Sciatic nerve (tissue), 2 donors: ENCODE data around the gene LSS. TPM values are rescaled to one million over a fixed set of nuclear protein-coding genes. Genes with fewer than 3 reads are reported as not detected.
A peak's percentile ranks its signal among the peaks of the same experiment; 100 is the strongest.
"Not testable (repeated sequence)": the region's sequence is repeated elsewhere in the genome, so short reads cannot be mapped to it uniquely, and the experiment has no call there.

ENCODE experiments used
- ATAC-seq: fragments of 200-7000 bp; cut with Tn5 transposase; one replicate; pipeline ENCODE4 v1.9.1; 2020; ENCODE audit warnings: mild to moderate bottlenecking, moderate library complexity
- DNase-seq: peaks from one replicate; pipeline ENCODE4 v3.0.0-alpha.2; 2020; ENCODE audit warnings: low spot score
- intact Hi-C: fragments of 100-400 bp; cut with DNase I; formaldehyde crosslinking; loops from one replicate; pipeline ENCODE4 v1.14.2; 2022
- total RNA-seq: library from RNA; stranded (reverse); fragmentation: NEBNext Ultra II Directional; extraction: Animal tissue kit (Norgen Biotek cat#: 25700); gene quantifications from one replicate; pipeline ENCODE4 v1.2.1, GENCODE V29; 2021
- donor health status: DM: no; HTN: no; CAD: no.
- donor health status: DM: no; HTN: no; CAD: no.

LSS gene
- total RNA-seq, 1 donor from 2014 or later: 111 TPM

DNA sequence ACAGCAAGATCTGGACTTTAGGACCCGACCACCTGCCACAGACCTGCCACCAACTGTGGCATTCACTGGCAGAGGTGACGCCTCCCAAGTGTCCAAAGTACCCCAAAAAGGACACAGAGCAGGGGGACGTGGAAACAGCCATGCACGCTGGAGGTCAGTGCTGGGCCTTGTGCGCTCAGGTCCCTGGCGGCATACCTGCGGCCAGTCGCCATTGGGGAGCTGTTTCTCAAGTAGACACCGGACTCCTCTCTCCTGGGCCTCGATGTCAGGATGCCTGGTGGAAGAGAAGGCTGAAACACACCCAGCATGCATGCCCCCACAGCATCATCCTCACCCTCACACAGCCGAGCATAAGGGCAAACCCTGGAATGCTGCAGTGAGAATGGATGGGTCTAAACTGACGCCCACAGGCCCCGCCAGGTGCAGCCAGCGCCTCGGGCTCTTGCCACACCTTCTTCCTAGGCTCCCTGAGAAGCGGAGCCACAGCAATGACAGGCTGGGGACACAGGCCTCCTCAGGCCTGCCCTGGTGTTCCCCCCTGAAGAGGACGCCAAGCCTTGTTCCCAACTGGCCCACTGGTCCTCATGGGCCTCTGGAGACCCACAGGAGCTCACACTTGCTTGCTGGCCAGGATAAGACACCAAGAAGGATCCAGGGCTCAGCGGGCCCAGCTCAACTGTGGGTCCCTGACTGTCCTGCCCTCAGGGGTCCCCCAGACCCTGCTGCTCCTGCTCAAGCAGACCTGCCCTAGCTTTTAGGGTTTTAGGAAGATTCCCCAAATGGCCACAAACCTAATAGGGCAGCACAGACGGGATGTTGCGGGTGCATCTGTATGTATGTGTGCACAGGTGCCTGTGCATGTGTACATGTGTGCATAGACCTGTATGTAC lies 36.6 kb downstream of the LSS start:
- no peak for ATAC-seq
- DNase-seq: peak; percentile 56
- intact Hi-C loops: no loop called here

GRCh38 chr21:46191257-46191685 lies 37.3 kb downstream of the LSS start:
- ATAC-seq (peak; percentile 33), DNase-seq (peak; percentile 47)
- intact Hi-C loops: no loop called here

GRCh38 chr21:46190491-46191131 lies 38.0 kb downstream of the LSS start:
- DNase-seq (peak; percentile 48), ATAC-seq (no peak)
- intact Hi-C loops: no loop called here

GRCh38 chr21:46189959-46190490 lies 38.5 kb downstream of the LSS start:
- intact Hi-C loops: no loop called here
- DNase-seq (no peak), ATAC-seq (no peak)

DNA sequence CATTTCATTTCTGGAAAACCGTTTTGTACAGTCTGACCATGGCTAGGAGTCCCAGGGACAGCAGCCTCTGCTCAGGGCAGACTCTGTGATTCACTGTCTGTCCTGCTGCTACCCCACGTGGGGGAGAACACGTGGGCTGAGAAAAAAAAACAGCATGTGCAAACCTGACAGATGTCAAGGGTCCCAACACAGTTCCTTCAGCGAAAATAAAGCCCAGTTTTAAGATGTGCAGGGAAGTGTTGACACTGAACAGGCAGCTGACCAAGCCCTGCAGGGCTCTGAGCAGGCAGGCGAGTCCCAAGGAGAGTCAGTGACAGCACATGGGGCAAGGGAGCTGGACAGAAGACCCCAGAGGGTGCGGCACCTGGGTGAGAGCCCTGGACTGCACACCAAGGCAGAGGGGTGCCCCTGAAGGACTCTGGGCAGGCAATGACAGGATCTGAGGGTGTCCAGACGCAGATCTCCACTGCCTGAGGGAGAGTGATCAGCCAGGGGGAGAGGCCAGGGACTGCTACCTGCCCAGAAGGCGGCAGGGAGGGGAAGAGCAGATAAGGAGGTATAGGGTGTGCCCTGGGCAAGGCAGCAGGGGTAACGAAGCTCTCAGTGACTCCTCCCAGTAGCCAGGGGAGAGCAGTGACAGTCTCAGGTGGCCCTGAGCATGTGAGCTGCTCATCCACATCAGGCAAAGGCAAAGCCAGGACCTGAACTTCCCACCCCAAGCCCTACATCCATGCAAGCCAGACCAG lies 39.2 kb downstream of the LSS start:
- intact Hi-C loops: no loop called here
- ATAC-seq: no peak

GRCh38 chr21:46188226-46189212 lies 40.1 kb downstream of the LSS start:
- DNase-seq (no peak), ATAC-seq (no peak)
- intact Hi-C loops: no loop called here

More for the DNA sequence above, 39.2 kb downstream of the LSS start:
- peak; percentile 46 for DNase-seq

DNA sequence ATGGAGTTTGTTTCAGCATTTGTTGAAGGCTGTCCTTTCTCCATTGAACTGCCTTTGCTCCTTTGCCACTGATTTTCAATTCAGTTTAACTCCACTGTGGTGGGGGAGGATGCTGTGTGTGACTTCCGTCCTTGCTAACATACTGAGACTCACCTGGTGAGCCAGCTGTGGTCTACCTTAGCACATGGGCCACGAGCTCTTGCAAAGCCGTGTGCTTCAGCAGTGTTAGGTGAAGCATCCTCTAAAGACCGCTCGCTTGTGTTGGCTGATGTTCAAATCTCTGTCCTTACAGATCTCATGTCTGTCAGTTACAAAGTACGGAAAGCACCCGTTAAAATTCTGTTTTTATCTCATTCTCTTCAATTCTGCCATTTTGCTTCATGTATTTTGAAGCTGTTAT lies 40.8 kb downstream of the LSS start:
- intact Hi-C loops: no loop called here
- ATAC-seq (no peak), DNase-seq (no peak)

- intact Hi-C loops: no loop called here
- DNase-seq: no peak
- ATAC-seq: no peak
These were observed 41.3 kb downstream of the LSS start for GRCh38 chr21:46187261-46187660.

GRCh38 chr21:46185716-46186115 lies 42.9 kb downstream of the LSS start:
- intact Hi-C loops: no loop called here
- no peak for ATAC-seq
- no peak for DNase-seq

DNA sequence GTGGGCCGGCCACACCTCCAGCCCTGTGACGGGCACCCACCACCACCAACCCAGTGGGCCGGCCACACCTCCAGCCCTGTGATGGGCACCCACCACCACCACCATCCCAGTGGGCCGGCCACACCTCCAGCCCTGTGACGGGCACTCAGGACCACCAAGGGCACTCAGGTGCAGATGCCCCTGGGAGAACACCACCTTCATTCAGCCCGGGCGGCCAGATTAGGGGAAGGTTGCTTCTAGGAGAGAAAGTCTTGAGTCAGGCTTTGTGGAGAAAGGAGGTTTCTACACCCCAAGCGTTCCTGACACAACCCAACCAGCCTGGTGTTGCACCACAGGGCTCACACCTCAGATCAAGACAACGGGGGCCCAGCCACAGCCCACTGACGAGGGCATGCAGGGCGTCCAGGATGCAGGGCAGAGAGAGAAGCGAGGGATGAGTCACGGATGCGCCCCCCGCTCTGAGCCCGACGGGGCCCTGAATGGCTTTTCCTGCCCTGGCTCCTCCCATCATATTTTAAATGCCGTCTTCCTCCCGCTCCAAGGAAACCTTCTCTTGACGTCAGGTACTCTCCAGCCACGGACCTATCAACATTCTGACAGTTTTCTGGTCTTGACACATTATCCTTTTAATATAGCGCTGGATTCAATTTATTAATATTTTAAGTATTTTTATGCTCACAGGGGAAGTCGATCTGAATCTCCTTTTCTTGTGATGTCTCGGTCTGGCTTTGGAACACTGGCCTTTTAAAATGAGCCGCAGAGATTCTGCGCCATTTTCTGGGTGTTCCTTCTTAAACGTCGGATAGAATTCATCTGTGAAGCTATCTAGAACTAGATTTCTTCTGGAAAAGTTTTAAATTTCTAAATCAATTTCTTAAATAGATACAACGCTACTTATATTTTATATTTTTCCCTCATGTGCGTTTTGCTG lies 43.7 kb downstream of the LSS start:
- peak; percentile 89 for DNase-seq
- intact Hi-C loops: no loop called here
- ATAC-seq: peak; percentile 82

GRCh38 chr21:46183910-46184624 lies 44.5 kb downstream of the LSS start, which contains the start of gene SPATC1L:
Gene SPATC1L, minus strand, starts transcription at chr21:46184459. Its CDS starts 1,643 bp downstream, at chr21:46182816.
- intact Hi-C loops: no loop called here
- DNase-seq (peak; percentile 83), ATAC-seq (peak; percentile 83)

DNA sequence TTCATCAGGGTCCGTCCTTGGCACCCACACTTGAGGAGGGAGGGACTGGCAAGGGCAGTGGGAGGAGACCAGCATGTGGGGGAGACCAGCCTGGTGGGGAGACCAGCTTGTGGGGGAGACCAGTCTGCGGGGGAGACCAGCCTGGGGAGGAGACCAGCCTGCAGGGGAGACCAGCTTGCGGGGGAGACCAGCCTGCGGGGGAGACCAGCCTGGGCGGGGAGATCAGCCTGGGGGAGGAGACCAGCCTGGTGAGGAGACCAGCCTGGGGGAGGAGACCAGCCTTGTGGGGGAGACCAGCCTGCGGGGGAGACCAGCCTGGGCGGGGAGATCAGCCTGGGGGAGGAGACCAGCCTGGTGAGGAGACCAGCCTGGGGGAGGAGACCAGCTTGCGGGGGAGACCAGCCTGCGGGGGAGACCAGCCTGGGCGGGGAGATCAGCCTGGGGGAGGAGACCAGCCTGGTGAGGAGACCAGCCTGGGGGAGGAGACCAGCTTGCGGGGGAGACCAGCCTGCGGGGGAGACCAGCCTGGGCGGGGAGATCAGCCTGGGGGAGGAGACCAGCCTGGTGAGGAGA lies 45.2 kb downstream of the LSS start:
- DNase-seq, ATAC-seq: not testable (repeated sequence)

DNA sequence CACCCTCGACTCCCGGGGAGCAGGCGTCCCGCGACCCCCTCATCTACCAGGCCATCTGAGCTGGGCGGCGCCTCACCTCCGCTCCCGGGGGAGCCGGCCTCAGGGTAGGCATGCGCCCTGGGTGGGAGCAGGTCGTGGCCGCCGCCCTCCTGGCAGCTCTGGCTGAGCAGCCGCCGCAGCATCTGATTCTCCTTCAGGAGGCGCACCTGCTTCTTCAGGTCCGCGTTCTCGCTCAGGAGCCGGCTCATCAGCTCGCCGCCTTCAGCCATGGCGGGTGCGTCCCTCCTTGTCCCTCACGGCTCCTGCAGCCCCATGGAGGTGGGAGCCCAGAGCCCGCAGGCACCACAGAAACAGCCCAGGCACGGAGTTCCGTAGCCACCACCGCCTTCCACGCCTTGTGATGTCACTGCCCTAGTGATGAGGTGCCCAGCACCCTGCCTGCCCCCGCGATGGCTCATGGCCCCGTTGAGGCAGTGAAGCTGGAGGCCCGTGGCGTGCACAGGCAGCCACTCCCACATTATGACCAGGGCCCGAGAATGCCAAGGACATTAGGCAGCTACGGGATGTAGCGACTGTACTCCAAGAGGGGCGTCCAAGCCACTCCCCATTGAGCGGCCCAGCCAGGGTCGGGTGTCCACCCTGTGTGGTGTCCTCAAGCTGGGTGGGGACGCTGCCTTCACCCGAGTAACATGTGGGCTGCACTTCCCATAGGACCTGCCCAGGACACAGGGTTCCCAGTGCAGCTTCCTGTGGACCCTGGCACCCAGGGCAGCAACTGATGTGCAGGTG lies 45.8 kb downstream of the LSS start:
- DNase-seq (peak; percentile 64), ATAC-seq (no peak)
- intact Hi-C loops: no loop called here

More for the DNA sequence above, 45.2 kb downstream of the LSS start:
- intact Hi-C loops: not testable (repeated sequence)

GRCh38 chr21:46181953-46182547 lies 46.5 kb downstream of the LSS start:
- intact Hi-C loops: no loop called here
- ATAC-seq: no peak

DNA sequence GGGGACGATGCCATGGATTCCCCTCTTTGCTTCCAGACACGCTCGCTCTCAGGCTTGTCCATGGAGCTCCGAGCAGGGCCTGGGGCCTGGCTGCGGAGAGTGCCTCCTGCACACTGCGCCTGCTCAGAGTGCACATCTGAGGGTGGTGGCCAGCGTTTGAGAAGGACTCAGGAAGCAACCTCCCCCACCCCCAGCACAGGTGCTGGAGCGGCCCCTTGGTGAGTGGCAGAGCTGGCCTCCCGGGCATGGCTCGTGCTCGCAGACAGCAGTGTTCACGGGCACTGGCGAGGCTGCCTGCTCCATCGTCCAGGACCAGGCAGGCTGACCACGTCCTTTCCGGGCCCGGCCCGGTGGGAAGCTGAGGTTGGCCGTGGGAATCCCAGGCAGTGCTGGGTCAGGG lies 47.1 kb downstream of the LSS start:
- no peak for ATAC-seq
- intact Hi-C loops: no loop called here
- peak; percentile 54 for DNase-seq

More at GRCh38 chr21:46181953-46182547, 46.5 kb downstream of the LSS start:
- peak; percentile 63 for DNase-seq
